ENCODE results near the gene SNN. TPM values are rescaled to one million over a fixed set of nuclear protein-coding genes. Genes with fewer than 3 reads are reported as not detected.

SNN gene
- total and polyA plus RNA-seq, 2 of the 4 experiments (the other 2 are of a cell fraction): 10.0 to 13.0 TPM

DNA sequence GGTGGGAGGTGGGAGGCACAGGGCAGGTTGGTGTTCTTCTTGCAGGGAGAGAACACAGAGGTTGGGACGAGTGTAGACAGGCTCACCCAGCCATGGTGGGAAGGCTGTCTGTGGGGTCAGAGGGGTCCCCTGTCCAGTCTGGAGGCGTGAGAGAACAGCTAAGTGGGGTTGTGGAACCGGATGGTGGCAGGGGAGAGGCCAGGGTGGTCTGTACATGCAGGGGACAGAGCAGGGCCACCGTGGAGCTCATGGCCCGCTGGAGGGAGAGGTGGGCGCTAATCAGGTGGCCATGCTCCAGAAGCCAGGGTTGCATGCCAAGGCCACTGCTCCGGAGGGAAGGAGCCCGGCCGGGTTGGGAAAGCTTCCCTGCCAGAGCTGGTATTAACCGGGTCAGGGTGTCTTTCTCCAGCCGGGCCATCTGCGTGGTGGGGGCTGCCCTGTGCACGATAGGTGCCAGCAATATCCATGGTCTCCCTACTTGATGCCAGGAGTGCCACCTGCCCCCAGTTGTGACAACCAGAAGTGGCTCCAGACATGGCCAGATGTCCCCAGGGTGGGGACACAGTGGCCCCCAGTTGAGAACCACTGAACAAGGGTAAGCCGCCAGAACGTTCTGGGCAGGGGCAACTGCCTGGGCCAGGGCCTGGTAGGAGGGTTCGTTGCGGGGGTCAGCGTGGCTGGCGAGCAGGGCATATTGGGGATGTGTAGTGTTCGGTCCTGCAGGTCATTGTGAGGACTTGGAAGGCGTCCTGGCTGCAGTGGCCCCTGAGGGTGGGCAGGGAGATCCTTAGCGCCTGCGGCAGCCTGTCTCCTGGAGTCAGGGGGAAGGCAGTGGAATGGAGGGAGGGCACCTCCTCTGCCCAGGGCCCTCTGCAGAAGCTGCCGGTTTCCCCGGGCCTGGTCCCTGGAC is 5.1 kb downstream of the SNN start:
- DNase-seq (no peak), ATAC-seq (ENCODE audit: low read depth) (no peak)
- no peak overlapping the region for H4K8ac ChIP-seq (ENCODE audit: low read depth in 2 of 2, low read length in 2 of 2)
- H2AK9ac ChIP-seq (replicated peaks; ENCODE audit: low read depth, low read length, poor library complexity): no peak overlapping the region
- BruUV-seq (replicated peaks): no TSS peak
- H3K56ac ChIP-seq (ENCODE audit: extremely low read depth, insufficient read depth, low read length): no peak overlapping the region
- peaks cover 14 to 89% of the 10 kb centered on the region in 2 experiments for H3K79me1 ChIP-seq (ENCODE audit: low read depth in 1 of 2, low read length in 2 of 2)
- peaks cover 22% of the 10 kb centered on the region for H3K4me1 ChIP-seq (ENCODE audit: control insufficient read depth, insufficient read depth, low read length)
- no peaks in the 10 kb centered on the region for H3K9me3 ChIP-seq (ENCODE audit: control insufficient read depth, insufficient read depth, low read length)
- intact Hi-C loops (cut with micrococcal nuclease) (no loop called here), dilution Hi-C loops (cut with HindIII; ENCODE audit: low sequenced_read_pairs, unreplicated experiment) (no loop called here), in situ Hi-C loops (cut with MboI; ENCODE audit: low sequenced_read_pairs) (no loop called here)
- no peak overlapping the region for H3K23ac ChIP-seq (ENCODE audit: low read depth, low read length)
- peaks cover 35% of the 10 kb centered on the region for H3K36me3 ChIP-seq (ENCODE audit: control insufficient read depth, insufficient read depth, low read length)
- peaks cover 92% of the 10 kb centered on the region for H4K20me1 ChIP-seq (ENCODE audit: insufficient read depth, low read length)
- no peak overlapping the region for H3K4me2 ChIP-seq (ENCODE audit: low read depth, low read length)
- ChIA-PET POLR2A (ENCODE audit: unreplicated experiment) (interaction anchor here (0.6 kb wide), 1 partner anchor 57 kb away, joined by 3 read pairs; no protein-coding TSS in a partner anchor), CTCF (no interaction called here)
- H3K27me3 ChIP-seq (ENCODE audit: control insufficient read depth, insufficient read depth, low read length): no peaks in the 10 kb centered on the region
- H3K9me1 ChIP-seq (ENCODE audit: insufficient read depth, low read length): peaks cover 29% of the 10 kb centered on the region; the same call in 1 of the 2 replicates
- H2AFZ ChIP-seq (replicated peaks; ENCODE audit: low read length, poor library complexity): no peak overlapping the region
- no peak overlapping the region for H3K4me3 ChIP-seq (ENCODE audit: insufficient read depth, low read depth, low read length)
- H2AK5ac ChIP-seq (ENCODE audit: low read depth, low read length): no peak overlapping the region
- 87% methylated on average over 15 of the region's 25 CpGs; no CpG with 5 or more reads in 1 of the 2 experiments for WGBS, 2 experiments (ENCODE audit: extremely low coverage in 2 of 2, insufficient read length in 1 of 2)
- H2BK20ac ChIP-seq (ENCODE audit: low read depth, low read length): no peak overlapping the region
- H2BK15ac ChIP-seq (ENCODE audit: low read depth, low read length): no peak overlapping the region
- H3K9ac ChIP-seq (ENCODE audit: low read depth, low read length): no peak overlapping the region
- H4K91ac ChIP-seq (ENCODE audit: insufficient read depth, low read depth, low read length): no peak overlapping the region
- TF ChIP-seq ELK1 (IDR thresholded peaks at IDR 0.05; ENCODE audit: borderline replicate concordance, low read depth, low read length): no peak
- TF ChIP-seq POLR2A (IDR thresholded peaks at IDR 0.05; ENCODE audit: low read depth, low read length): no peak
- TF ChIP-seq RAD21 (IDR thresholded peaks at IDR 0.05; ENCODE audit: low read length): no peak
- no peak for TF ChIP-seq USF2 (IDR thresholded peaks at IDR 0.05; ENCODE audit: low read depth, low read length)
- TF ChIP-seq SMC3 (IDR thresholded peaks at IDR 0.05; ENCODE audit: low read depth, low read length): no peak
- no peak for TF ChIP-seq MAZ (IDR thresholded peaks at IDR 0.05; ENCODE audit: borderline replicate concordance, low read depth, low read length)
- TF ChIP-seq MXI1 (IDR thresholded peaks at IDR 0.05; ENCODE audit: borderline replicate concordance, low read depth, low read length): no peak
- TF ChIP-seq NFE2L2 (IDR thresholded peaks at IDR 0.05; ENCODE audit: low read depth, low read length): no peak
- TF ChIP-seq BHLHE40 (IDR thresholded peaks at IDR 0.05; ENCODE audit: low read depth, low read length): no peak
- no peak for TF ChIP-seq MAFK (IDR thresholded peaks at IDR 0.05; ENCODE audit: low read depth, low read length)
- TF ChIP-seq, protein P1, sequence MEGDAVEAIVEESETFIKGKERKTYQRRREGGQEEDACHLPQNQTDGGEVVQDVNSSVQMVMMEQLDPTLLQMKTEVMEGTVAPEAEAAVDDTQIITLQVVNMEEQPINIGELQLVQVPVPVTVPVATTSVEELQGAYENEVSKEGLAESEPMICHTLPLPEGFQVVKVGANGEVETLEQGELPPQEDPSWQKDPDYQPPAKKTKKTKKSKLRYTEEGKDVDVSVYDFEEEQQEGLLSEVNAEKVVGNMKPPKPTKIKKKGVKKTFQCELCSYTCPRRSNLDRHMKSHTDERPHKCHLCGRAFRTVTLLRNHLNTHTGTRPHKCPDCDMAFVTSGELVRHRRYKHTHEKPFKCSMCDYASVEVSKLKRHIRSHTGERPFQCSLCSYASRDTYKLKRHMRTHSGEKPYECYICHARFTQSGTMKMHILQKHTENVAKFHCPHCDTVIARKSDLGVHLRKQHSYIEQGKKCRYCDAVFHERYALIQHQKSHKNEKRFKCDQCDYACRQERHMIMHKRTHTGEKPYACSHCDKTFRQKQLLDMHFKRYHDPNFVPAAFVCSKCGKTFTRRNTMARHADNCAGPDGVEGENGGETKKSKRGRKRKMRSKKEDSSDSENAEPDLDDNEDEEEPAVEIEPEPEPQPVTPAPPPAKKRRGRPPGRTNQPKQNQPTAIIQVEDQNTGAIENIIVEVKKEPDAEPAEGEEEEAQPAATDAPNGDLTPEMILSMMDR (conservative IDR thresholded peaks at IDR 0.05; ENCODE audit: low read depth, low read length): no peak
- TF ChIP-seq RFX5 (IDR thresholded peaks at IDR 0.05; ENCODE audit: low read depth, low read length): no peak
- TF ChIP-seq FOS (IDR thresholded peaks at IDR 0.05; ENCODE audit: low read depth, low read length): no peak
- no peak overlapping the region for H3K4ac ChIP-seq (ENCODE audit: low read depth, low read length)
- no peak overlapping the region for H3K14ac ChIP-seq (replicated peaks; ENCODE audit: low read depth, low read length)
- no peak overlapping the region for H2BK120ac ChIP-seq (ENCODE audit: low read depth, low read length)
- no peak overlapping the region for H3K18ac ChIP-seq (ENCODE audit: low read depth, low read length)
- H4K5ac ChIP-seq (ENCODE audit: low read depth, low read length): no peak overlapping the region
- no peak overlapping the region for H3K27ac ChIP-seq (ENCODE audit: insufficient read depth, low read length)
- H2BK5ac ChIP-seq (ENCODE audit: low read depth, low read length, poor library complexity, severe bottlenecking): no peak overlapping the region
